Neuronal stem cell (in vitro differentiated cells): ENCODE data around the gene SCGB1C2.

ENCODE experiments used
- DNase-seq: peaks from one replicate; pipeline ENCODE4 v3.0.0-alpha.2; 2013; ENCODE audit warnings: low spot score
- H2AFZ ChIP-seq: one replicate; pipeline ENCODE4 v1.6.1; 2013; ENCODE audit warnings: mild to moderate bottlenecking, low read length, inconsistent platforms
- H2AK5ac ChIP-seq: 2 replicates; pipeline ENCODE4 v1.6.1; 2013; ENCODE audit warnings: low read depth, mild to moderate bottlenecking, inconsistent platforms, low read length, moderate library complexity, mixed read lengths
- H2BK120ac ChIP-seq: 2 replicates; pipeline ENCODE4 v1.6.1; 2013; ENCODE audit warnings: low read depth, mild to moderate bottlenecking, inconsistent platforms, low read length, moderate library complexity, mixed read lengths
- H2BK12ac ChIP-seq: one replicate; pipeline ENCODE4 v1.6.1; 2013; ENCODE audit warnings: low read length, inconsistent platforms
- H2BK15ac ChIP-seq: 2 replicates; pipeline ENCODE4 v1.6.1; 2013; ENCODE audit warnings: mild to moderate bottlenecking, low read length, inconsistent platforms, mixed read lengths
- H2BK5ac ChIP-seq: one replicate; pipeline ENCODE4 v1.6.1; 2013; ENCODE audit warnings: inconsistent platforms, mild to moderate bottlenecking, low read length, moderate library complexity
- H3K14ac ChIP-seq: one replicate; pipeline ENCODE4 v1.6.1; 2013; ENCODE audit warnings: low read length, inconsistent platforms
- H3K18ac ChIP-seq: 2 replicates; pipeline ENCODE4 v1.6.1; 2013; ENCODE audit warnings: low read length, inconsistent platforms
- H3K23ac ChIP-seq: 2 replicates; pipeline ENCODE4 v1.6.1; 2013; ENCODE audit warnings: low read depth, mild to moderate bottlenecking, mixed read lengths, low read length, inconsistent platforms; ENCODE audit not compliant: poor library complexity
- H3K27ac ChIP-seq: replicated peaks from 3 replicates; pipeline ENCODE4 v1.5.1; 2013; ENCODE audit warnings: low read length, inconsistent platforms
- H3K27me3 ChIP-seq, 3 experiments: 2 replicates each; pipeline ENCODE4 v1.6.1; 2013; ENCODE audit warnings: low read length in 3 of 3, mild to moderate bottlenecking in 2 of 3, inconsistent platforms in 1 of 3, low read depth in 1 of 3, mixed read lengths in 1 of 3, moderate library complexity in 1 of 3; ENCODE audit not compliant: control insufficient read depth in 3 of 3, insufficient read depth in 3 of 3
- H3K36me3 ChIP-seq, 2 donors: replicated peaks in 1 of 2; 2 replicates each; pipeline ENCODE4 v1.6.1; 2013; ENCODE audit warnings: low read length in 2 of 2; ENCODE audit not compliant: control insufficient read depth in 2 of 2, insufficient read depth in 2 of 2
- H3K4ac ChIP-seq: 2 replicates; pipeline ENCODE4 v1.6.1; 2013; ENCODE audit warnings: inconsistent platforms, mild to moderate bottlenecking, low read length, moderate library complexity
- H3K4me1 ChIP-seq, 2 donors: 1 replicate in 1 of 2; 2 replicates in 1 of 2; pipeline ENCODE4 v1.6.1; 2013; ENCODE audit warnings: low read length in 2 of 2, low read depth in 1 of 2; ENCODE audit not compliant: control insufficient read depth in 2 of 2, insufficient read depth in 1 of 2
- H3K4me2 ChIP-seq: one replicate; pipeline ENCODE4 v1.6.1; 2013; ENCODE audit warnings: mild to moderate bottlenecking, low read length, inconsistent platforms; ENCODE audit not compliant: insufficient read depth, poor library complexity, severe bottlenecking
- H3K4me3 ChIP-seq, 2 donors: 2 replicates each; pipeline ENCODE4 v1.5.1; 2013; ENCODE audit warnings: low read length in 2 of 2, mild to moderate bottlenecking in 2 of 2, inconsistent platforms in 1 of 2, moderate library complexity in 1 of 2
- H3K79me1 ChIP-seq: one replicate; pipeline ENCODE4 v1.6.1; 2013; ENCODE audit warnings: low read depth, mild to moderate bottlenecking, inconsistent platforms, low read length, moderate library complexity
- H3K9ac ChIP-seq: one replicate; pipeline ENCODE4 v1.6.1; 2013; ENCODE audit warnings: mild to moderate bottlenecking, low read depth, low read length, inconsistent platforms; ENCODE audit not compliant: poor library complexity
- H3K9me3 ChIP-seq, 2 donors: replicated peaks in 1 of 2; 2 replicates each; pipeline versions ENCODE3 to v1.6.1; 2013; ENCODE audit warnings: low read length in 2 of 2, mild to moderate bottlenecking in 2 of 2, inconsistent platforms in 1 of 2, low read depth in 1 of 2, mixed read lengths in 1 of 2, moderate library complexity in 1 of 2; ENCODE audit not compliant: control insufficient read depth in 2 of 2, insufficient read depth in 1 of 2
- H4K8ac ChIP-seq: one replicate; pipeline ENCODE4 v1.6.1; 2013; ENCODE audit warnings: low read depth, mild to moderate bottlenecking, inconsistent platforms, low read length, moderate library complexity
- H4K91ac ChIP-seq: one replicate; pipeline ENCODE4 v1.6.1; 2013; ENCODE audit warnings: low read length, low read depth, mild to moderate bottlenecking, inconsistent platforms; ENCODE audit not compliant: poor library complexity
- WGBS, 2 donors: extraction: QIAGEN DNeasy Blood & Tissue Kit; methylation state at CpG; one replicate each; pipeline ENCODE4 v1.1.7; 2013; ENCODE audit warnings: missing lambda C conversion rate in 2 of 2, mixed read lengths in 1 of 2; ENCODE audit not compliant: insufficient read length in 2 of 2, insufficient replicate concordance in 1 of 2; ENCODE audit errors: extremely low coverage in 2 of 2; 5-methylcytosine and 5-hydroxymethylcytosine counted together

SCGB1C2 gene

DNA sequence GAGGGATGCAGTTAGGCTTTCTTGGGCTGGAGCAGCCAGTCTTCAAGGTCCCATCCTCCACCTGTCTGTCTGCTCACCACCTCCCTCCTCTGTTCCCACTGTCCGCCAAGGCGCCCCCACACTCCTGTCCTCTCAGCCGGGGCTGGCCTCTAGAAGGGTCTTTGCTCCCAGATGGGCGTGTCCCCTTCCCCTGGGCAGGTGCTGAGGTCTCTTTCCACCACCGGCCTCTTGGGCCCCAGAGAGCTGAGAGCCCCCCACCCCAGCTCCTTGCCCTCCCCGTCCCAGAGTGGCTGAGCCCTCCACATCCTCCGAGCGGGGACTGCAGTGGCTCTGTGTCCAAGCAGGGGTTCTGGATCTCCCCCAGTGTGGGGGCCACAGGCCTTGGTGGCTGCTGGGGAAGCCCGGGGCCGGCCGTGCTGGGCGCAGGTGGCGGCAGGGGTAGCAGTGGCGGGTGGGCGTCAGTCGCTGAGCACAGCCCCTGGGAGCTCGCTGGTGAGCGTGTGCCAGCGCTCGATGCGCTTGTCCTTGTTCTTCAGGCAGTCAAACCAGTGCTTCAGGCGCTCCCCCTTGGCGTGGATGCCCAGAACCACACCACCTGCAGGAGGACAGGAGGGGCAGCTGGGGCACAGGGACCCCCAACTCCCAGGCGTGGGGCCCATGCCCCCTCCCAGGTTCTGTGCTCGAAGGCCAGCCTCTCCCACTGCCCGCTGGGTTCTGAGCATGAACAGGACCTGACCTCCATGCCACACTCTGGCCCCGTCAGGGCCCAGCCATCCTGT is 9.8 kb downstream of the SCGB1C2 start:
- no peak overlapping the region for H2BK15ac ChIP-seq
- H3K14ac ChIP-seq: no peak overlapping the region
- H3K36me3 ChIP-seq: no peaks in the 10 kb centered on the region
- H2BK120ac ChIP-seq: peak overlapping the region; percentile 20
- no peak for DNase-seq
- H4K8ac ChIP-seq: no peak overlapping the region
- H3K9ac ChIP-seq: no peak overlapping the region
- H3K4me1 ChIP-seq: peaks cover 0 to 3% of the 10 kb centered on the region in 2 donors
- H3K18ac ChIP-seq: peak overlapping the region; percentile 39
- no peak overlapping the region for H4K91ac ChIP-seq
- peaks cover 0 to 9% (median 7%) of the 10 kb centered on the region in 3 experiments for H3K27me3 ChIP-seq
- H3K79me1 ChIP-seq: no peaks in the 10 kb centered on the region
- no CpG with 5 or more reads among the region's 27 CpGs for WGBS, 2 donors
- no peak overlapping the region for H3K4me3 ChIP-seq
- peak overlapping the region; percentile 47 for H3K4ac ChIP-seq
- H3K9me3 ChIP-seq: peaks cover 0 to 1% of the 10 kb centered on the region in 2 donors
- H3K23ac ChIP-seq: no peak overlapping the region
- peak overlapping the region; percentile 29 for H2AK5ac ChIP-seq
- no peak overlapping the region for H2BK12ac ChIP-seq
- H2AFZ ChIP-seq: no peak overlapping the region
- H3K4me2 ChIP-seq: no peak overlapping the region
- H2BK5ac ChIP-seq: no peak overlapping the region
- H3K27ac ChIP-seq: no peak overlapping the region

DNA sequence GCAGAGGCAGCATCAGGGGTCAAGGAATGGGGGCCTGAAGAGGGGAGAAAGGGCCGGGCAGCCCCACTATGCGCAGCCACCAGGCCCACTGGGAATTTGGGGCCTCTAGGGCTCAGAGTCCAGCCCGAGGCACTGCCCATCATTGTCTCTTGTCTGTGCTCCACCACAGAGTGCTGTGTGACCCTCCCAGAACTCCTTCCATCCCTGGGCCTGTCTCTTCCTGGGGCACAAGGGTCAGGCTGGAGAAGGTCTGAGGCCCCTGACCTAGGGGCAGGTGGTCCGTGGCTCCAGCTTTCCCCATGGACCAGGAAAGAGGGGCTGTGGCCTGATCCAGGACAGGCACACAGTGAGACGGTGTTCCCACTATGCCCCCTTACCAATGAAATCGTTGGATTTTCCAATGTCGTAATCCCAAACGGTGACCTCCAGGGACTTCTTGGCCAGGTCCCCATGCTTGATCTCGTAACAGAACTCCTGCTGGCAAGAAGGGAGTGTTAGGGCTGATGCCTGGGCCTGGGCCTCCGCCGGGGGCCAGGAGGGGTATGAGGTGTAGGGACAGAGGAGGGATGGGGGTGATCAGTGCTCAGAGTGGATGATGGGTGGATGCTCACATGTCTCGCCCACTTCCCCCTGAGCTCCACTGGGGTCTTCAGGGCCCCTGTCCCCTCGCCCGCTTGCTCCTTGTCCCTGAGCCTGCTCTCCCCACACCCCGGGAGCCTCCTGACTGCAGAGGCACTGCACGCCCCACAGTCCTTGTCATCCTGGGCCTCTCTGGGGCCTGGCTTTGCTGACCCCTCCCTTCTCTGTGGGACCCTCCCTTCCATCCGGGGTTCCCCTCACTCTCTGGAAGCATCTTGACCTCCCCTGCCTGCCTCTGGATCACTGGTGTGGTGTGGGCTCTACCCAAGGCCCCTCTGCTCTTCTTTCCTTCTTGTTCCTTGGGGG is 10.7 kb downstream of the SCGB1C2 start:
- H3K4ac ChIP-seq: no peak overlapping the region
- H3K9ac ChIP-seq: no peak overlapping the region
- no peak overlapping the region for H3K4me2 ChIP-seq
- no peak overlapping the region for H3K14ac ChIP-seq
- no peak overlapping the region for H3K27ac ChIP-seq
- H3K4me3 ChIP-seq: no peak overlapping the region
- H4K91ac ChIP-seq: no peak overlapping the region
- peak overlapping the region; percentile 48 for H3K18ac ChIP-seq
- peak overlapping the region; percentile 20 for H2BK120ac ChIP-seq
- H2AK5ac ChIP-seq: peak overlapping the region; percentile 49
- H2AFZ ChIP-seq: no peak overlapping the region
- no peak overlapping the region for H2BK12ac ChIP-seq
- H3K9me3 ChIP-seq: peaks cover 0 to 2% of the 10 kb centered on the region in 2 donors
- no peaks in the 10 kb centered on the region for H3K79me1 ChIP-seq
- no peak overlapping the region for H4K8ac ChIP-seq
- H2BK5ac ChIP-seq: no peak overlapping the region
- no peak overlapping the region for H3K23ac ChIP-seq
- DNase-seq: no peak
- no peaks in the 10 kb centered on the region for H3K36me3 ChIP-seq
- H3K27me3 ChIP-seq: peaks cover 0 to 3% (median 3%) of the 10 kb centered on the region in 3 experiments
- no CpG with 5 or more reads among the region's 17 CpGs for WGBS, 2 donors
- peaks cover 0 to 3% of the 10 kb centered on the region in 2 donors for H3K4me1 ChIP-seq
- no peak overlapping the region for H2BK15ac ChIP-seq

DNA sequence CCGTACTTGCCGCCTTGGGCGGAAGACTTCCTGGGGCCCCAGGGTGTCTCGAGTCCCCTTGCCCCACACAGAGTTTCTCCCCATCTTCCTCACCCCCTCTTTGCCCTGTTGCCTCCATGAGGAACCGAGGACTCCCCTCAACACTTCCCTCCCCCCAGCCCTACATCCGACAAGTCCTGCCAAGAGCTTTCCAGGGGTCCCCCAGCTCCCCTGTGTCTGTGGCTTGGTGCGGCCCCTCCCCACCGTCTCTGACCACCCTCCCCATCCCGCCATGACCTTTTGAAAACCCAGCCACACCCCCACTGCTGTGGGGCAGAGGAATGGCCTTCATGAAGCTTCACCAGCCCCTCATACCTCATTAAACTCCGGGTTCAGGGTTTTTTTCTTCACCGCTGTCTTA is 11.4 kb downstream of the SCGB1C2 start:
- no peaks in the 10 kb centered on the region for H3K79me1 ChIP-seq
- no peak overlapping the region for H4K91ac ChIP-seq
- no peak overlapping the region for H2BK120ac ChIP-seq
- peaks cover 0 to 2% of the 10 kb centered on the region in 2 donors for H3K4me1 ChIP-seq
- H3K14ac ChIP-seq: no peak overlapping the region
- H3K27me3 ChIP-seq: peaks cover 0 to 3% (median 0%) of the 10 kb centered on the region in 3 experiments
- H2AK5ac ChIP-seq: no peak overlapping the region
- no peak overlapping the region for H4K8ac ChIP-seq
- no peaks in the 10 kb centered on the region for H3K36me3 ChIP-seq
- H3K23ac ChIP-seq: no peak overlapping the region
- peaks cover 0 to 2% of the 10 kb centered on the region in 2 donors for H3K9me3 ChIP-seq
- H3K18ac ChIP-seq: no peak overlapping the region
- no peak overlapping the region for H3K4me2 ChIP-seq
- H3K27ac ChIP-seq: no peak overlapping the region
- H2AFZ ChIP-seq: no peak overlapping the region
- no CpG with 5 or more reads among the region's 11 CpGs for WGBS, 2 donors
- no peak overlapping the region for H3K9ac ChIP-seq
- H3K4ac ChIP-seq: no peak overlapping the region
- no peak for DNase-seq
- no peak overlapping the region for H2BK5ac ChIP-seq
- no peak overlapping the region for H2BK12ac ChIP-seq
- H2BK15ac ChIP-seq: no peak overlapping the region
- H3K4me3 ChIP-seq: no peak overlapping the region

DNA sequence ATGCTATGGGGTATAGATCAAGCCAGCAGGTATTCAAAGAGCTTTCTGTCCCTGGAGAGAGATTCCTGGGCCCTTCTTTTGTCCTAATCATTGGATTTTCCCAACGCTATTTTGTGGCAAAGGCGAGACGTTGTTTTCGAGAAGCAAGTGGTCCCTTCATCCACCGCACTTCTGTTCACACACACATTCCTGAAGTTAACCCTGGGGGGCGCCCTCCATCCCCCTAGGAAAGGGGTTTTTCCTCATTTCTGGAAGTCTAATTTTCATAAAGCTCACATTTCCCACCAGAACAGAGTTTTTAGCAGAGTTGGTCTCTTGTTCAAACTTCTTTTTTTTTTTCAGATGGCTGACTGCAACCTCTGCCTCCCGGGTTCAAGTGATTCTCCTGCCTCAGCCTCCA is 11.9 kb downstream of the SCGB1C2 start:
- no peak overlapping the region for H3K18ac ChIP-seq
- no peak overlapping the region for H2BK15ac ChIP-seq
- H2BK5ac ChIP-seq: no peak overlapping the region
- H3K4me1 ChIP-seq: peaks cover 0 to 2% of the 10 kb centered on the region in 2 donors
- H3K9me3 ChIP-seq: peaks cover 0 to 2% of the 10 kb centered on the region in 2 donors
- no CpG with 5 or more reads among the region's 7 CpGs for WGBS, 2 donors
- no peak overlapping the region for H2BK12ac ChIP-seq
- H3K27ac ChIP-seq: no peak overlapping the region
- no peak overlapping the region for H4K91ac ChIP-seq
- H3K4ac ChIP-seq: no peak overlapping the region
- H3K27me3 ChIP-seq: peaks cover 0 to 3% (median 0%) of the 10 kb centered on the region in 3 experiments
- no peak overlapping the region for H3K4me3 ChIP-seq
- no peak overlapping the region for H3K4me2 ChIP-seq
- no peak overlapping the region for H2AK5ac ChIP-seq
- H3K79me1 ChIP-seq: no peaks in the 10 kb centered on the region
- no peak overlapping the region for H2AFZ ChIP-seq
- H3K14ac ChIP-seq: no peak overlapping the region
- no peak overlapping the region for H2BK120ac ChIP-seq
- H4K8ac ChIP-seq: no peak overlapping the region
- H3K36me3 ChIP-seq: no peaks in the 10 kb centered on the region
- H3K9ac ChIP-seq: no peak overlapping the region
- no peak overlapping the region for H3K23ac ChIP-seq
- no peak for DNase-seq
